WTC11 (cell line): ENCODE data around the gene KIRREL3. TPM values are rescaled to one million over a fixed set of nuclear protein-coding genes. Genes with fewer than 3 reads are reported as not detected.

ENCODE experiments used
- ATAC-seq: fragments of 200-7000 bp; cut with Tn5 transposase; 2 replicates; pipeline ENCODE4 v1.10.0; 2021; ENCODE audit warnings: mild to moderate bottlenecking, moderate library complexity
- CTCF ChIA-PET: fragments of 300-600 bp; sonication (Branson Sonifier 250); formaldehyde crosslinking; loops from one replicate; lab custom pipeline; 2021; ENCODE audit warnings: antibody characterized with exemption; lab: Charles Lee
- POLR2A ChIA-PET: fragments of 350-600 bp; sonication (Branson Sonifier 250); formaldehyde crosslinking; loops from one replicate; lab custom pipeline; 2021; ENCODE audit warnings: antibody characterized with exemption; lab: Charles Lee
- DNase-seq: peaks from one replicate; pipeline ENCODE4 v3.0.0; 2021; ENCODE audit warnings: low spot score
- H3K27ac Mint-ChIP-seq: 2 replicates; pipeline ENCODE4 v1.8.0; 2021; ENCODE audit warnings: mixed read lengths
- H3K27me3 Mint-ChIP-seq: 2 replicates; pipeline ENCODE4 v1.8.0; 2021; ENCODE audit warnings: low read depth, mild to moderate bottlenecking, moderate library complexity, mixed read lengths
- H3K36me3 Mint-ChIP-seq: 2 replicates; pipeline ENCODE4 v1.8.0; 2021; ENCODE audit warnings: mixed read lengths
- H3K4me1 Mint-ChIP-seq: 2 replicates; pipeline ENCODE4 v1.8.0; 2022; ENCODE audit warnings: mixed read lengths
- H3K4me3 Mint-ChIP-seq: 2 replicates; pipeline ENCODE4 v1.8.0; 2021; ENCODE audit warnings: mild to moderate bottlenecking, moderate library complexity, mixed read lengths
- H3K9me3 Mint-ChIP-seq: 2 replicates; pipeline ENCODE4 v1.8.0; 2021; ENCODE audit warnings: mixed read lengths
- GABPB1 ChIP-seq: sonication (generic); formaldehyde crosslinking; IDR thresholded peaks from 2 replicates; pipeline ENCODE4 v1.8.1; 2023; ENCODE audit warnings: mild to moderate bottlenecking, missing genetic modification reagents
- HMGA2 ChIP-seq: fragments of 250-450 bp; sonication (Bioruptor Pico); IDR thresholded peaks from 2 replicates; pipeline ENCODE4 v1.4.0; 2021; ENCODE audit warnings: mild to moderate bottlenecking, moderate library complexity
- JUN ChIP-seq: sonication (generic); formaldehyde crosslinking; IDR thresholded peaks from 2 replicates; pipeline ENCODE4 v1.8.0; 2023; ENCODE audit warnings: mild to moderate bottlenecking, missing genetic modification reagents
- ZNF423 ChIP-seq: fragments of 250-450 bp; sonication (Bioruptor Pico); IDR thresholded peaks from 2 replicates; pipeline ENCODE4 v2.1.2; 2022; ENCODE audit warnings: mild to moderate bottlenecking, moderate library complexity
- total RNA-seq: library from RNA; stranded (reverse); gene quantifications from 3 replicates; pipeline ENCODE4 v1.2.3, GENCODE V29; 2021
- TF ChIP-seq, protein P1 (sequence below): sonication (generic); formaldehyde crosslinking; IDR thresholded peaks from 2 replicates; pipeline ENCODE4 v1.8.1; 2022; ENCODE audit warnings: missing genetic modification reagents, borderline replicate concordance
- TF ChIP-seq, protein P2 (sequence below): fragments of 250-450 bp; sonication (Bioruptor Pico); conservative IDR thresholded peaks from 2 replicates; pipeline ENCODE4 v1.9.0; 2021; ENCODE audit warnings: mild to moderate bottlenecking
- TF ChIP-seq, protein P3 (sequence below): sonication (generic); formaldehyde crosslinking; IDR thresholded peaks from 2 replicates; pipeline ENCODE4 v1.8.0; 2023; ENCODE audit warnings: missing genetic modification reagents, mild to moderate bottlenecking, borderline replicate concordance
- TF ChIP-seq, protein P4 (sequence below): sonication (generic); formaldehyde crosslinking; IDR thresholded peaks from 2 replicates; pipeline ENCODE4 v1.8.0; 2023; ENCODE audit warnings: mild to moderate bottlenecking, missing genetic modification reagents
- TF ChIP-seq, protein P5 (sequence below): sonication (generic); formaldehyde crosslinking; IDR thresholded peaks from 2 replicates; pipeline ENCODE4 v1.8.1; 2022; ENCODE audit warnings: mild to moderate bottlenecking, moderate library complexity, missing genetic modification reagents
- TF ChIP-seq, protein P6 (sequence below): fragments of 250-450 bp; sonication (Bioruptor Pico); IDR thresholded peaks from 2 replicates; pipeline ENCODE4 v1.9.0; 2021; ENCODE audit warnings: mild to moderate bottlenecking

The KIRREL3 gene
- total RNA-seq, 1 experiment from 2014 or later = 0.59 TPM

DNA sequence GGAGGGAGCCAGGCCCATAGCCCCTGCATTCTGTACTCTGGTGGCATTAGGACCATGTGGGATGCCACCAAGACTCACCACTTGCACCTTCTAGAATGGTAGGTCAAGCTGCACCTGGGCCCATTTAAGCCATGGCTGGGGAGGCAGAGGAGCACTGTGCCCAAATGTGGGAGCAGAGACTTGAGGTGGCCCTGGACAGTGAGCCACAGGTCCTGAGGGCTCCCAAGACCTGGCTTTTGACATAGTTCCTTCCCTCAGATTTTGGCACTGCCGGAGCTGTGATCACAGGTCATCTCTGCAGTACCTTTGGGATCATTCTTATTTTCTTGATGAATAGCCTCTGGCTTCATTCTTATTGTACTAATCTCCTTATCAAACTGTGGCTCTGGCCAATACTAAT lies 601.8 kb downstream of the KIRREL3 start (continued):
- TF ChIP-seq, protein P1, sequence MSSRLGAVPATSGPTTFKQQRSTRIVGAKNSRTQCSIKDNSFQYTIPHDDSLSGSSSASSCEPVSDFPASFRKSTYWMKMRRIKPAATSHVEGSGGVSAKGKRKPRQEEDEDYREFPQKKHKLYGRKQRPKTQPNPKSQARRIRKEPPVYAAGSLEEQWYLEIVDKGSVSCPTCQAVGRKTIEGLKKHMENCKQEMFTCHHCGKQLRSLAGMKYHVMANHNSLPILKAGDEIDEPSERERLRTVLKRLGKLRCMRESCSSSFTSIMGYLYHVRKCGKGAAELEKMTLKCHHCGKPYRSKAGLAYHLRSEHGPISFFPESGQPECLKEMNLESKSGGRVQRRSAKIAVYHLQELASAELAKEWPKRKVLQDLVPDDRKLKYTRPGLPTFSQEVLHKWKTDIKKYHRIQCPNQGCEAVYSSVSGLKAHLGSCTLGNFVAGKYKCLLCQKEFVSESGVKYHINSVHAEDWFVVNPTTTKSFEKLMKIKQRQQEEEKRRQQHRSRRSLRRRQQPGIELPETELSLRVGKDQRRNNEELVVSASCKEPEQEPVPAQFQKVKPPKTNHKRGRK (CRISPR knock-in tag) = no peak
- TF ChIP-seq GABPB1 (CRISPR knock-in tag) = no peak
- TF ChIP-seq, protein P2, sequence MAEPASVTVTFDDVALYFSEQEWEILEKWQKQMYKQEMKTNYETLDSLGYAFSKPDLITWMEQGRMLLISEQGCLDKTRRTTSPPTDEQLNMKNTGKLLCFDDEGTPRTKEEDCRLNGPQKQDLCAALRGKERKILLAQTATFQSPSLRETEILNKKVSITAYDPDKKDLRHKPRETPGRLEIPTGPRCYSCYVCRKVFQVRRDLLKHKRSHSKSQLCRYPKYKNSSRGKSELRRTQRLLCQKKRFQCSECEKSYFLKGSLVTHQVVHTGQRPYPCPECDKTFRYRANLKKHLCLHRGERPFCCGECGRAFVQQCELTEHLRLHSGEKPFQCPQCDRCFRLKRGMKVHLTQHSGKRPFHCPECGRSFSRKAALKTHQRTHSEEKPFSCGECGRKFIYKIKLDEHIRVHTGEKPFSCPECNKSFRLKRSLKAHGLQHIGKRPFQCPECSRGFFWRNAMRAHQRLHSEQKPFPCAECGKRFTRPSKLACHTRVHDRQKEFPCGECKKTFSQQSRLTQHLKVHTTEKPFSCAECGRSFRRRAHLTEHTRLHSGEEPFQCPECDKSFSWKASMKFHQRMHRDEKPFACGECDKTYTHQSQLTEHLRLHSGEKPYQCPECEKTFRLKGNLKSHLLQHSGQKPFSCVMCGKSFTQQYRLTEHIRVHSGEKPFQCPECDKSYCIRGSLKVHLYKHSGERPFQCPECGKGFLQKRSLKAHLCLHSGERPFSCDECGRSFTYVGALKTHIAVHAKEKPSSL (CRISPR knock-in tag) = no peak
- TF ChIP-seq, protein P3, sequence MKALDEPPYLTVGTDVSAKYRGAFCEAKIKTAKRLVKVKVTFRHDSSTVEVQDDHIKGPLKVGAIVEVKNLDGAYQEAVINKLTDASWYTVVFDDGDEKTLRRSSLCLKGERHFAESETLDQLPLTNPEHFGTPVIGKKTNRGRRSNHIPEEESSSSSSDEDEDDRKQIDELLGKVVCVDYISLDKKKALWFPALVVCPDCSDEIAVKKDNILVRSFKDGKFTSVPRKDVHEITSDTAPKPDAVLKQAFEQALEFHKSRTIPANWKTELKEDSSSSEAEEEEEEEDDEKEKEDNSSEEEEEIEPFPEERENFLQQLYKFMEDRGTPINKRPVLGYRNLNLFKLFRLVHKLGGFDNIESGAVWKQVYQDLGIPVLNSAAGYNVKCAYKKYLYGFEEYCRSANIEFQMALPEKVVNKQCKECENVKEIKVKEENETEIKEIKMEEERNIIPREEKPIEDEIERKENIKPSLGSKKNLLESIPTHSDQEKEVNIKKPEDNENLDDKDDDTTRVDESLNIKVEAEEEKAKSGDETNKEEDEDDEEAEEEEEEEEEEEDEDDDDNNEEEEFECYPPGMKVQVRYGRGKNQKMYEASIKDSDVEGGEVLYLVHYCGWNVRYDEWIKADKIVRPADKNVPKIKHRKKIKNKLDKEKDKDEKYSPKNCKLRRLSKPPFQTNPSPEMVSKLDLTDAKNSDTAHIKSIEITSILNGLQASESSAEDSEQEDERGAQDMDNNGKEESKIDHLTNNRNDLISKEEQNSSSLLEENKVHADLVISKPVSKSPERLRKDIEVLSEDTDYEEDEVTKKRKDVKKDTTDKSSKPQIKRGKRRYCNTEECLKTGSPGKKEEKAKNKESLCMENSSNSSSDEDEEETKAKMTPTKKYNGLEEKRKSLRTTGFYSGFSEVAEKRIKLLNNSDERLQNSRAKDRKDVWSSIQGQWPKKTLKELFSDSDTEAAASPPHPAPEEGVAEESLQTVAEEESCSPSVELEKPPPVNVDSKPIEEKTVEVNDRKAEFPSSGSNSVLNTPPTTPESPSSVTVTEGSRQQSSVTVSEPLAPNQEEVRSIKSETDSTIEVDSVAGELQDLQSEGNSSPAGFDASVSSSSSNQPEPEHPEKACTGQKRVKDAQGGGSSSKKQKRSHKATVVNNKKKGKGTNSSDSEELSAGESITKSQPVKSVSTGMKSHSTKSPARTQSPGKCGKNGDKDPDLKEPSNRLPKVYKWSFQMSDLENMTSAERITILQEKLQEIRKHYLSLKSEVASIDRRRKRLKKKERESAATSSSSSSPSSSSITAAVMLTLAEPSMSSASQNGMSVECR (CRISPR knock-in tag) = no peak

DNA sequence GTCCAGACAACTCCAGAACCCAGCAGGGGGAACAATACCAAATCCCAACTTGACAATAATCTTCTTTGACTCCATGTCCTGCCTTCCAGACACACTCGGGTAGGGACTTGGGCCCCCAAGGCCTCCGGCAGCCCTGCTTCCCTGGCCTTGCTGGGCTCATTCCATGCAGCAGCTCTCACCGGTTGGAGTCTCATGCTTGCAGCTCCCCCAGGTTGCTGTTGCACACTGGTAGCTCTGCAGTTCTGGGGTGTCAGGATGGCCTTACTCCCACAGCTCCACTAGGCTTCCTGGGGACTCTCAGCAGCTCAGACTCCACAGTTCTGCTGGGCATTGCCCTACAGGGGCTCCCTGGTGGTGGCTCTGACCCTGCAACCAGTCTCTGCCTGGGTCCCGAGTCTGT lies 602.3 kb downstream of the KIRREL3 start:
- Mint-ChIP-seq H3K27ac (no peak overlapping the region), H3K27me3 (no peaks in the 10 kb centered on the region), H3K4me1 (peaks cover 10% of the 10 kb centered on the region), H3K4me3 (no peak overlapping the region), H3K9me3 (peaks cover 7% of the 10 kb centered on the region), H3K36me3 (0 out of 2 replicates have a peak, but pooled peaks cover 3% of the 10 kb centered on the region)
- POLR2A ChIA-PET = no interaction called here
- TF ChIP-seq ZNF423 (CRISPR knock-in tag) (no peak), HMGA2 (CRISPR knock-in tag) (no peak), JUN (no peak)
- TF ChIP-seq, protein P4, sequence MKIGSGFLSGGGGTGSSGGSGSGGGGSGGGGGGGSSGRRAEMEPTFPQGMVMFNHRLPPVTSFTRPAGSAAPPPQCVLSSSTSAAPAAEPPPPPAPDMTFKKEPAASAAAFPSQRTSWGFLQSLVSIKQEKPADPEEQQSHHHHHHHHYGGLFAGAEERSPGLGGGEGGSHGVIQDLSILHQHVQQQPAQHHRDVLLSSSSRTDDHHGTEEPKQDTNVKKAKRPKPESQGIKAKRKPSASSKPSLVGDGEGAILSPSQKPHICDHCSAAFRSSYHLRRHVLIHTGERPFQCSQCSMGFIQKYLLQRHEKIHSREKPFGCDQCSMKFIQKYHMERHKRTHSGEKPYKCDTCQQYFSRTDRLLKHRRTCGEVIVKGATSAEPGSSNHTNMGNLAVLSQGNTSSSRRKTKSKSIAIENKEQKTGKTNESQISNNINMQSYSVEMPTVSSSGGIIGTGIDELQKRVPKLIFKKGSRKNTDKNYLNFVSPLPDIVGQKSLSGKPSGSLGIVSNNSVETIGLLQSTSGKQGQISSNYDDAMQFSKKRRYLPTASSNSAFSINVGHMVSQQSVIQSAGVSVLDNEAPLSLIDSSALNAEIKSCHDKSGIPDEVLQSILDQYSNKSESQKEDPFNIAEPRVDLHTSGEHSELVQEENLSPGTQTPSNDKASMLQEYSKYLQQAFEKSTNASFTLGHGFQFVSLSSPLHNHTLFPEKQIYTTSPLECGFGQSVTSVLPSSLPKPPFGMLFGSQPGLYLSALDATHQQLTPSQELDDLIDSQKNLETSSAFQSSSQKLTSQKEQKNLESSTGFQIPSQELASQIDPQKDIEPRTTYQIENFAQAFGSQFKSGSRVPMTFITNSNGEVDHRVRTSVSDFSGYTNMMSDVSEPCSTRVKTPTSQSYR (CRISPR knock-in tag) = no peak
- TF ChIP-seq, protein P5, sequence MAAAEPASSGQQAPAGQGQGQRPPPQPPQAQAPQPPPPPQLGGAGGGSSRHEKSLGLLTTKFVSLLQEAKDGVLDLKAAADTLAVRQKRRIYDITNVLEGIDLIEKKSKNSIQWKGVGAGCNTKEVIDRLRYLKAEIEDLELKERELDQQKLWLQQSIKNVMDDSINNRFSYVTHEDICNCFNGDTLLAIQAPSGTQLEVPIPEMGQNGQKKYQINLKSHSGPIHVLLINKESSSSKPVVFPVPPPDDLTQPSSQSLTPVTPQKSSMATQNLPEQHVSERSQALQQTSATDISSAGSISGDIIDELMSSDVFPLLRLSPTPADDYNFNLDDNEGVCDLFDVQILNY (CRISPR knock-in tag) = no peak
- TF ChIP-seq, protein P6, sequence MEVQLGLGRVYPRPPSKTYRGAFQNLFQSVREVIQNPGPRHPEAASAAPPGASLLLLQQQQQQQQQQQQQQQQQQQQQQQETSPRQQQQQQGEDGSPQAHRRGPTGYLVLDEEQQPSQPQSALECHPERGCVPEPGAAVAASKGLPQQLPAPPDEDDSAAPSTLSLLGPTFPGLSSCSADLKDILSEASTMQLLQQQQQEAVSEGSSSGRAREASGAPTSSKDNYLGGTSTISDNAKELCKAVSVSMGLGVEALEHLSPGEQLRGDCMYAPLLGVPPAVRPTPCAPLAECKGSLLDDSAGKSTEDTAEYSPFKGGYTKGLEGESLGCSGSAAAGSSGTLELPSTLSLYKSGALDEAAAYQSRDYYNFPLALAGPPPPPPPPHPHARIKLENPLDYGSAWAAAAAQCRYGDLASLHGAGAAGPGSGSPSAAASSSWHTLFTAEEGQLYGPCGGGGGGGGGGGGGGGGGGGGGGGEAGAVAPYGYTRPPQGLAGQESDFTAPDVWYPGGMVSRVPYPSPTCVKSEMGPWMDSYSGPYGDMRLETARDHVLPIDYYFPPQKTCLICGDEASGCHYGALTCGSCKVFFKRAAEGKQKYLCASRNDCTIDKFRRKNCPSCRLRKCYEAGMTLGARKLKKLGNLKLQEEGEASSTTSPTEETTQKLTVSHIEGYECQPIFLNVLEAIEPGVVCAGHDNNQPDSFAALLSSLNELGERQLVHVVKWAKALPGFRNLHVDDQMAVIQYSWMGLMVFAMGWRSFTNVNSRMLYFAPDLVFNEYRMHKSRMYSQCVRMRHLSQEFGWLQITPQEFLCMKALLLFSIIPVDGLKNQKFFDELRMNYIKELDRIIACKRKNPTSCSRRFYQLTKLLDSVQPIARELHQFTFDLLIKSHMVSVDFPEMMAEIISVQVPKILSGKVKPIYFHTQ (CRISPR knock-in tag) = no peak
- CTCF ChIA-PET = no interaction called here
- ATAC-seq (no peak), DNase-seq (no peak)
